ENCODE results near the gene IKZF1.

IKZF1 gene

DNA sequence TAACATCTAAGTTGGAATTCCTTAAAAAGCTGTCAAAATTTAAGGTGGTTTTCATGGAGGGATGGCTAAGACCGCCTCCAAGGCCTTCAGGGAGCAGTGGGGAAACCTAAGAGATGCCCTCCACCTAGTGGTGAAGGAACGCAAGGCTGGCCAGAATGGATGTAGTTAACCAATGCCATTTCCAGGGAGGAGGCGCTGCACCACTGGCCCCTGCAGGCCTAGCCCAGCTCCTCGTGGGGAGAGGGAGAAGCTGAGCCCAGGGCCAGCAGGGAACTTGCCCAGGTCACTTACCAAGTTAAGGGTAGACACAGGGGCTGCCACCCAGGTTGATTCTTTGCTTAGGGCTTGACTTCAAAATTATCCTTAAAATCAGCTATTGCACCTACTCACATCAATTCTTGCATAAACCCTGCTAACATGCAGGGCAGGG, 113.6 kb downstream of the IKZF1 start:
- peak; percentile 88 for DNase-seq

DNA sequence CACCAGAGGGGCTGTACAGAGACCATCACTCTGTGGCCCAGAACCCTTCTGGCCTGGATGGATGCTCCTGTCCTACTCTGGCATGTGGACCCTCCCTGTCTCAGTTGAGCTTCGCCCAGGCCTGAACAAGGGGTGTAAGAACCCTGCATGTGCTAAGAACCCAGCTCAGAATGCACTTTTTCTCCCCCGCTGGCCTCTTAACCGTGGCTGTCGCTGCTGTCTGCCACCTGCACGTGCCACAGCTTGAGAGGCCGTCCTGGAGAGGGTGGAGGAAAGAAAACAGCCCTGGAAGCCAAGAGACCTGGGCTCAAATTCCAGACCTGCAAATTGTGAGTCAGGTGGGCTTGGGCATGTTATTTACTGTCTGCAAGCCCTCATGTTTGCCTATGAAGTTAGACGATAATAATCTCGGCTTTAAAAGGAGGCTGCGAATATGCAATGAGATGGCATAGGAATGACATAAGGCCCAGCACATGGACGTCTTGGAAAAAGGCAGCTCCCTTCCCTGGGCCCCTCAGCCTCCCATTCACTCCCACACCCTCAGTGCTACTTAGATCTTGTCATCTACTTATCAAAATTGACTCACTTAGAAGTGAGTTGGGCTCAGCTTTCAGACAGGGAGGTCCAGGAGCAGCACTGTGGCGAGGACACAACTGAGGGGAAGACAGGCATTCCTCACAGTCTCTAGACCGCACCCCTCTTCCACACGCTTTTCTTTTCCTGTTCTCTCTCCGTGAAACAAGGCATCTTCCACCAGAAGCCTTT, 114.2 kb downstream of the IKZF1 start:
- peak; percentile 5 for DNase-seq

DNA sequence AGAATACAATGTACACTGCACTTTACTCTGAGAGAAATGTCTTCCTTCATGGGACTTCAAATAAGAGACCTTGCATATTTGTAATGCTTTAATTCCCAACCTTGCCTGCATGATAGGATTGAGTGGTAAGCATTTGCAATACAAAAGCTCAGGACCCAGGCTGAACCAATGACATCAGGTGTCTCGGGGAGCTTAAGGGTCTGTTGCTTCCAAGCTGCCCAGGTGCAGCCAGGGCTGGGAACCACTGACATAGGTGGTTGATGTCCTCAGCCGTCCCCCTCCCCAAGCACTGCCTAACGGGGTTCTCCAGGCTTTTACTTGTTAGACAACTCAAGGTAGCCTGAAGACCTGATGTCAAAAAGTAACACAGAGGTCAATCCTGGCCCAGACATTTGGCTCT, 116.5 kb downstream of the IKZF1 start:
- no peak for DNase-seq

DNA sequence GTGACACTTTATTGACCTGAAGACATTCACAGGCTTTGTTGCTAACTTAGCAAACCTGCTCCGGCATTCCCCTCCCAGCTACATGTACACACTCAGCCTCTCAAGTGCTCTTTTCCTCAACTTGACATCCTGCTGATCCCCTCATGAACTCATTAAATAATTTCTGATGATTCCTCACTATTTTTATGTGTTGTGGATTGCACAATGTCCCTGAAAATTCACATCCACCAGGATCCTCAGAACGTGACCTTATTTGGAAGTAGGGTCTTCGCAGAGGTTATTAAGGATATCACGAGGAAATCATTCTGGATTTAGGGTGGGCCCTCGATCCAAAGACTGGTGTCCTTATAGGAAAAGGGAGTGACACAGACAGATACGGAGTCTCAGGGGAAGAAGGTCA, 118.3 kb downstream of the IKZF1 start:
- no peak for DNase-seq

DNA sequence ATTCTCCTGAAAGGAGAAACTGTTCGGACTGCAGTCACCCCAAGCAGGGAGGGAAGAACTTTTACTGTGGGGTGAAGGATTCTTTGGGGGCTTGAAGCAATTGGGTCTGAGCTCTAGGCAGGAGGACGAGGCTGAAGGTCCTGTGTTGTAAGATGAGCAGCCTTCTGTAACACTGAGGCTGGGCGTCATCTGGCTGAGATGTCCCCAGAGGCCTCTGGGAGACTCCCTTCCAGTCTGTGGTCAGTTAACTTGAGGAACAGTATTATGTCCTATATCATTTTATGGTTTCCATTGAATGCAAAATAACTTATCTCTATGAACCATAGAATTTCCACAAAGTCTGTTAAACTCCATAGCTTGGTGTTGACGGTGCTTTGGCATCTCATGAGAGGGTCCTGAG, 119.3 kb downstream of the IKZF1 start:
- no peak for DNase-seq

DNA sequence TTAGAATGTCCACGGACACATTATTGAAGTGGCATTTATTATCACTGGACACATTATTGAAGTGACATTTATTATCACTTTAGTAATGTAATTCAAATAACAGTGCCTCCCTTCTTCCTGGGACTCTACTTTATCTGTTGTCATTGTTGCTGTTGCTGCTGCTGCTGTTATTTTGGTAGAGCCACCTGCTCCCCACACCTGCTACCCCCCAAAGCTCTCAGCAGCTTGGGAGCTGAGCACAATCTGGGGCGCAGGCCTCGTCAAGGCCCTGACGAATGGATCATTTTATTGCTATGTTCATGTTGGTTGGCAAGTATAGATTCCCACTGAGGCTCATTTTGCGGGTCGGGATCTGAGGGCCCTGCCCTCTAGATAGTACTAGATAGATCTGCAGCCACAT, 120.8 kb downstream of the IKZF1 start:
- no peak for DNase-seq

DNA sequence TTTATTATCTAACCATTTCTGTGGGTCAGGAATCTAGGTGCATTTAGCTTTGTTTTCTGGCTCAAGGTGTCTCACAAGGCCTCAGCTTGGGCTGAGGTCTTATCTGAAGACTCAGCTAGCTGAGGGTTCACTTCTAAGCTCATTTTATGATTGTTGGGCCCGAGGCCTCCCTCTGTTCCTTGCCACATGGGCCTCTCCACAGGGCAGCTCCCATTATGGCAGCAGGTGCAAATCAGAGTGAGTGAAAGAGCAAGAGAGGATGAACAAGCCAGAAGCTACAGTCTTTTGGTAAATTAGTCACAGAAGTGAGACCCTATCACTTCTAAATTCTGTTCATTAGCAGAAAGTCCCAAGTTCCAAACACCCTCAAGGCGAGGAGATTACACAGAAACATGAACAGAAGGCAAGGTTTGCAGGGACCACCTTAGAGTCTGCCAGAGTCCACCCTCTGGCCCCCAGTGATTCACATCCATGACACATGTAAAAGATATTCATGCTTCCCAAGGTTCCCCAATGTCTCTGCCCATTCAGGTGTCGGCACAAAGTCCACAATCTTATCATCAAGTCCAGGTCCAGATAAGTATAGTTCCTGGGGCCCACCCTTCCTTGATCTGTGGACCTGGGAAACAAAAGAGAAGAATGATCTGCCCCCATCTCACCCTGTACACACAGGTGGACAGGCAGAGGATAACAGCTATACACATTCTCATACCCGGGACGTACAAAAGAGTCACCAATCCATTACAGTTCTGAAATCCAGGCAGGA, 121.9 kb downstream of the IKZF1 start:
- no peak for DNase-seq

DNA sequence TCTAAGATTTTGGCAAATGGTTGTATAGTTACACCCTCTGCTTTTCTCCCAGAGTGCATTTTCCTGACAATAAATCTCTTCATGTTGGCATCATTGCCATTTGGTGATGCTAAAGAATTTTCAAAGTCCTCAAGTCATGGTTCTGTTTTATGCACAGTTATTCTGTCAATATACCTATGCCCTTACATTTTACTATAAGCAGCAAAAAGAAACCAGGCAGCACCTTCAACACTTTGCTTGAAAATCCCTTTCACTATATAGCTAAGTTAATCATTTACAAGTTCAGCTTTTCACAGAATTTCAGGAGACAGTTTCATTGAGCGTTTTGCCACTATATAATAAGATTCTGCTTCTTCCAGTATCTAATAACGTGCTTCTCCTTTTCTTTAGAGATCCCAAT, 123.0 kb downstream of the IKZF1 start:
- DNase-seq = no peak

DNA sequence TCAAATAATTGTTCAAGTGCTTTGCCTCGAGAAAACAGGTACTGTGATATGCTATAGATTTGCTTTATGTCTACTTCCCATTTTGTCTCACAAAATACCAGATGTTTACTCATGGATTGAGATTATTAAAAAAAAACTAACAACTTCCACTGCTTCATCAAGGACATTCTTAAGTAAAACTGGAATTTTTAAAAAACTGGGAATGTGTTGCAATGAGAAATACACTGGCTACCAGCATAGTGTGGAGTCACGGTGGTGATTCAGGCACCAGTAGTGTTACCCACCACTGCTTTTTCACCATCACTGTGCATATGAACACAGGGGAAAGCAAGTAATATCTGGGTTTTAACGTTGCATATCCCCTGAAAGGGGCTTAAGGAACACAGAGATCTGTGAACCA, 124.4 kb downstream of the IKZF1 start:
- no peak for DNase-seq

DNA sequence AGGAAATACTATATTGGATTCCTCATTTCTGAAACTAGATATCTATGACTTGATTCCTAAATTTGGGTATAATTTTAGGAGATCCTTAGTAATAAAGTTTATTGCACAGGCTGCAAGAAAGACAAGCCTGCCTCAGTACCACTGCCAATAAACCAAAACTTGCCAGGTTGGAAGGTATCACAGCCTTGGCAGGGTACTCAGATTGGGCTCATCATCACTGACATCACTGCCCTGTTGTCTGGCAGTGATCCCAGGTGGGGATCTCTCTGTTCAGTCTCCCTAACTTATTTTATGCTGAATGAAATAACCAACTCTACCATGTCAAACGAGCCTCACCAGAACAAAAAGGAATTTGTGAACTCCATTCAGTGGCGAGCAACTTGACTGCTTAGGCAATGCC, 126.8 kb downstream of the IKZF1 start:
- DNase-seq = no peak

DNA sequence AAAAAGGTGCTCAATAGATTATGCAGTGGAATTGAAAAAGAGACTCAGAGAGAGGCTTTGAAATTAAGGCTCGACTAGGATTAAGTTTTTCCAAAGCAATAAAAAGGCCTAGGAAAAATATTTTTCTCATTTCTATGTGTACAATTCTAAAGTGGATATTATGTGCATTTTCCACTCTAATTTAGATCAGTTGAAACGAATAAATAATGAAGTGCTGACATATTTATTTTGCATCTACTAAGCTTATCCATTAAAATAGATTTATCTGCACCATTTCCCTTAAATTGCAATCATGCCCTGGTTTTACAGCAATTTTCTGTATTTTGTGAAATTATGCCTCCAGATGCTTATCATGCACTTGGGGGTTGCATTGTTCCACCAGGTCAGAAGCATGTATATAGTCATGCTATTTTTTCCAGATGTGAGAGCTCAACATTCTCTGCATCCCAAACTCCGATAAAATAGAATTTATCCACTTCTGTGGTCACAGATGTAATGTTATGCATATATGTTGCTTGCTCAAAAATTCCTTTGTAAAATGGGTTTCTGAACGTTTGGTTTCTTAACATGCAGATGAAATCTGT, 127.3 kb downstream of the IKZF1 start:
- no peak for DNase-seq

DNA sequence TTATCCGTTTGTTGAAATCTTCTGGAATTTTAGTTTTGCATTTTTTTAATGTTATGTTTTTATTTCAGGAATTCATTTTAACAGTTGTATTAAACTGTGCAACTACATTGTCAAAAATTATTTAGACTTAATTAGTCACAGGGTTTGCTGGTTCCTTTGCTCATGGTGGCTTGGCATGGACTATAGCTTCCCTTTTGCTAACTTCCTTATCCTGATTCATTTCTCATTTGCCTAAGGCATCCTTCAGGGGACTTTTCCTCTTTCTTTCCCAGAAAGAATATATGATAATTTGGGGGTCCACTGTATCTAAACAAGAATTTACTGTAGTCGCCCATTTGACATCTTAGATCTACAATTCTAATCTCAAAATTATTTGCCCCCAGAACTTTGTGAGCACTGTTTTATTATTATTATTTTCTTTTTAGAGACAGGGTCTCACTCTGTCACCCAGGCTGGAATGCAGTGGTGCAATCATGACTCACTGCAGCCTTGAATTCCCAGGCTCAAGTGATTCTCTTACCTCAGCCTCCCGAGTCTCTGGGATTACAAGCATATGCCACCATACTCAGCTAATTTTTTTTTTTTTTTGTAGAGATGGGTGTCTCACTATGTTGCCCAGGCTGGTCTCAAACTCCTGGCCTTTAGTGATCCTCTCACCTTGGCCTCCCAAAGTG, 131.8 kb downstream of the IKZF1 start:
- DNase-seq = no peak

DNA sequence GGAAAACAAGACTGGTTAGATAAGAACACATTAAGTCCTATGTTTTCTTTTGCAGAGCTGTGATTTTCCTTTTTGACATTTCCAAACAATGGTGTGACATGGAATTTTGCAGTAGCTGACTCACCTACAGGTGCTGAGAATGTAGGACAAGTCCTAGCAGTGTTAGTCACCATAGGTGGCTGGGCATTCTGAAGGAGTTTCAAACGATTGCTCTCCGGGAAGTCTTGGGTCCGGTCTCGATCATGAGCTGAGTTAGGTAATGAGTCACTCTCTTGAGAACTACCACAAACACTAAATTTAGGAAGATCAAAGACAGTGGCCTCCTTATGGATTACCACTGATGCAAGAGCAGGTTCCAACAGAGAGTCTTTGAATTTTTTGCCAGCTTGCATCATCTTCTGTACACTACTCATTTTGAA, 142.0 kb downstream of the IKZF1 start:
- DNase-seq = no peak

DNA sequence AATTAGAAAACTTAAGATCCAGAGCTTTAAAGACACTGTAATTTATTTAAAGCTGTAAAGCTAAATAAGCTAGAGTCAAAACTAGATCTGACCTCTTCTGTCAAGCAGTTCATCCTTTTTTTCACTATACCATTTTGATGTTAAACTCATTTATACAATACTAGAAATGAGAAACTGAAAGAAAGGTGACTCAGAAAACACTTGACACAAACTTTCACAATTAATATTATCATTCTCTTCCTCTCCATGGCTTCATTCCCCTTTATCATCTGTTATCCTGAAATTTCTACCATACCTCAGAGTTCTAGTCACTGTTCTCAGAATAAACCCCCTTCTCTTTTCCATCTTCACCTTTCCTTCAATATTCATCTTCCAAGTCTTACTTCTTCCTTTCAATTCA, 144.3 kb downstream of the IKZF1 start:
- no peak for DNase-seq

DNA sequence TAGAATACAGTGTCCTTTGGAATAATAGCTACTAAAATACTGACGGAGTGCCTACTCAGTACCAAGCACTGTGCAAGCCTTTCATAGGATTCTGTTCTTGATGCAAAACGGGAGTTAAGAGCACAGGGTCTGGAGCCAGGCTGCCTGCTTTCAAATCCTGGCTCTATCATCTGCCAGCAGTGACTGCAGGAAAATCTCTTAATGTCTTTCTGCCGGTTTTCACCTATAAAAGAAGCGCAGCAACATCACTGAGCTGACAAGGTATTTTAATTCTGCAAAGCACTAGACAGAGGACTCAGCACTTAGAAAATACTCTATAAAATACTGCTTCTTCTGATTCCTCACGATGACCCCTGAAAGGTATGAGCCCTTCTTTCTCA, 145.0 kb downstream of the IKZF1 start:
- DNase-seq = no peak

DNA sequence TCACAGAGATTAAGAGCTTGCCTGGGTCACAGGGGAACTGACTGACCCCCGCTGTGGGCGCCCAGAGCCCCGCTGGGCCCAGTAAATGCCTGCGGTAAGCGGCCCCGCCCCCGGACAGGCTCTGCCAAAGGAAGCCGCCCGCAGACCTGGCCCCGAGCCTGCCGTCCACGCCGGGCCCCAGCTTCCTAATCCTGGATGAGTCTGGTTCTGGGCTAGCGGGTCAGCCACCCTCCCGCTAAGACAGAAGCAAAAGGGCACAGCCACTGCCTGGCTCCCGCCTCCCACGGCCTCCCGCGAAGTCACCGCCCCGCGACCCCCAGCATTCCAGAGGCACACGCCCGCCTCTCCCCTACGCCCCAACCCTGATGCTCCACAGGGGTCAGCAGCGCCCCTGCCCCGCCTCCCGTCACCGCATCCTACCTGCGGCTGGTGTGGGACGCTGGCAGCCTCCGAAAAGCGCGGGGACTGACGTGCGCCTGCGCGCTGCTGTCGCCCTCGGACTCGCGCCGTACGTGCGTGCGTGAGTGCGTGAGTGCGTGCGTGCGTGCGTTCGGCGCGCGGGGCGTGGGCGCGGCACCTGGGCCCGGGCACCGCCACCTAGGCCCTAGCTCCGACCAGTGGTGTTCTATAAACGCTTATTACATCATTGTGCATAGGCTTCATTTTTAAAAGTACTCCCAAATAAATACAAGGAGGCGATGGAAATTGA, 145.5 kb downstream of the IKZF1 start, which contains the start of gene FIGNL1:
TSS of gene FIGNL1 (minus strand) at position 470 of the 709 bp plus-strand sequence. CDS start 3,063 bp downstream, outside the sequence.
- peak; percentile 90 for DNase-seq

DNA sequence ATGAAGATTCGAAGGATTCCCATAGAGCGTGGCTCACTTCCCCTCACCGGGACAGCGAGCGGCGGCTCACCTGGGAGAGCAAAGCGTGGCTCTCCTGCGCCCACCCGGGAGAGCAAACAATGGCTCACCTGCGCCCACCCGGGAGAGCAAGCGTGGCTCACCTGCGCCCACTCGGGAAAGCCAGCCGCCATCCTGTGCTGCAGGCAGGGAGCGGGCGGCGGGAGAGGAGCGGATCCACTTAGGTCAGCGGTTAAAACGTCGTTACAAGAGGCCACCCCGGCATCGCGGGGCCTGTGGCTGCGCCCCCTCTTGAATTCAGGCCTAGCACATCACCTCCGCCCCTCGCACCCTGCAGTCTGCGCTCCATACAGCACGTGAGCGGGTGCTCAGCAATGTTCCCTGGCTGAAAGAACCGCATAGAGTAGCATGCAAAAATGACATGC, 146.1 kb downstream of the IKZF1 start:
- DNase-seq = no peak
